HFF-Myc (cell line): ENCODE data around the gene AASDH.

Experiments used
- DNase-seq: peaks from one replicate; pipeline ENCODE4 v3.0.0-alpha.2; 2011; ENCODE audit warnings: low read depth; ENCODE audit errors: extremely low read depth
- H3K4me3 ChIP-seq: replicated peaks from 2 replicates; pipeline ENCODE4 v1.5.1; 2011; ENCODE audit warnings: low read depth, mild to moderate bottlenecking, control low read depth, low read length
- TF ChIP-seq, protein P1 (sequence below): IDR thresholded peaks from 2 replicates; pipeline ENCODE4 v1.5.1; 2012; ENCODE audit warnings: mild to moderate bottlenecking, low read depth, low read length, control low read depth; ENCODE audit errors: missing control alignments

Gene AASDH

DNA sequence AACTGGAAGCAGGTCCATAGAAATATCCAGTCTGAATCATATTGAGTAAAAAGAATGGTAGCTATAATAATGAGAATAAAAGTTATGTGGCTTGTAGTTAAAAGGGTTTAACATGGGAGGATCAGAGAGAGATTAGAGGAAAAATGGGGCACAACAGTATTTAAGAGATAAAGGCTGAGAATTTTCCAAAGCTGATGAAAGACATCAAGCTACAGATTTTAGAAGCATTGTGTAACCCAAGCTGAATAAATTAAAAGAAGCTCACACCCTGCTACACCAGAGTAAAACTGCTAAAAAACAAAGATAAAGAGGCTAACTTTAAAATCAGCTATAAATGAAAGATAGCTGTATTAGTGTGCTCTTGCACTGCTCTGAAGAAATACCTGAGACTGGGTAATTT is 94.2 kb downstream of the AASDH start:
- TF ChIP-seq, protein P1, sequence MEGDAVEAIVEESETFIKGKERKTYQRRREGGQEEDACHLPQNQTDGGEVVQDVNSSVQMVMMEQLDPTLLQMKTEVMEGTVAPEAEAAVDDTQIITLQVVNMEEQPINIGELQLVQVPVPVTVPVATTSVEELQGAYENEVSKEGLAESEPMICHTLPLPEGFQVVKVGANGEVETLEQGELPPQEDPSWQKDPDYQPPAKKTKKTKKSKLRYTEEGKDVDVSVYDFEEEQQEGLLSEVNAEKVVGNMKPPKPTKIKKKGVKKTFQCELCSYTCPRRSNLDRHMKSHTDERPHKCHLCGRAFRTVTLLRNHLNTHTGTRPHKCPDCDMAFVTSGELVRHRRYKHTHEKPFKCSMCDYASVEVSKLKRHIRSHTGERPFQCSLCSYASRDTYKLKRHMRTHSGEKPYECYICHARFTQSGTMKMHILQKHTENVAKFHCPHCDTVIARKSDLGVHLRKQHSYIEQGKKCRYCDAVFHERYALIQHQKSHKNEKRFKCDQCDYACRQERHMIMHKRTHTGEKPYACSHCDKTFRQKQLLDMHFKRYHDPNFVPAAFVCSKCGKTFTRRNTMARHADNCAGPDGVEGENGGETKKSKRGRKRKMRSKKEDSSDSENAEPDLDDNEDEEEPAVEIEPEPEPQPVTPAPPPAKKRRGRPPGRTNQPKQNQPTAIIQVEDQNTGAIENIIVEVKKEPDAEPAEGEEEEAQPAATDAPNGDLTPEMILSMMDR = no peak
- no peak for DNase-seq

DNA sequence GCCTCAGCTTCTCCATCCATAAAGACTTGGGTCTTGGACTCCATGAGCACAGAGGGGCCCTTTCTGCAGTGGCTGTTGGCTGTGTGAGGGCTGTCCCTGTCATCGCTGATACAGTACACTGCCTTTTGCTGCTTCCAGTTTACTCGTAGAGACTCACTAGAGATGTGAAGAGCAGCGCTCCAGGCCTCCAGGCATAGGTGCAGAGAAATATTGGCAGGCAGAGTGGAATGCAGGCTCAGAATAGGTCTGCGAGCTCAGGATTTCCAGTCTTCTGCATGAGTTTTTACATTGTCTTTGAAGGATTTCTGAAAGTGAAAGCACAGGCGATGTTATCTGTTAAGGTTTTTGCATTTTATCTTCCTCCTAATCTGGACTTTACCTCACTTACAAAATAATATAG is 97.4 kb downstream of the AASDH start:
- H3K4me3 ChIP-seq = no peak overlapping the region
- TF ChIP-seq, protein P1 = no peak
- DNase-seq = no peak

More for the DNA sequence above, 94.2 kb downstream of the AASDH start:
- no peak overlapping the region for H3K4me3 ChIP-seq

DNA sequence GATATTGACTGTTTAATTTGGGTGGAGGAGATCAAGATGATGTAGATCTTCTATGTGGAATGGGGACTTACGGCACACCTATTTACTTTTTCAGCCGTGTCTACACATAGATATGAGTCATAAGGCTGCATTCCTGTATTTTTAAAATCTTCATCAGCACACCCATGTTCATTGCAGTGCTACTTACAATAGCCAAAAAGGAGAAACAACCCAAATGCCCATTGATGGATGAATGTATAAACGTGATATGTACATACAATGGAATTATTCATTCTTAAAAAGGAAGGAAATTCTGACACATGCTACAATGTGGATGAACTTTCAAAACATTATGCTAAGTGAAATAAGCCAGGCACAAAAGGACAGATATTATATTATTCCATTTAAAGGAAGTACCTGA is 98.6 kb downstream of the AASDH start:
- no peak for DNase-seq
- TF ChIP-seq, protein P1 = no peak
- no peak overlapping the region for H3K4me3 ChIP-seq
